Measurements from ENCODE around the gene RGS3. TPM values are rescaled to one million over a fixed set of nuclear protein-coding genes. Genes with fewer than 3 reads are reported as not detected.

Gene RGS3
- total RNA-seq, 1 donor from 2014 or later, result 110 TPM

DNA sequence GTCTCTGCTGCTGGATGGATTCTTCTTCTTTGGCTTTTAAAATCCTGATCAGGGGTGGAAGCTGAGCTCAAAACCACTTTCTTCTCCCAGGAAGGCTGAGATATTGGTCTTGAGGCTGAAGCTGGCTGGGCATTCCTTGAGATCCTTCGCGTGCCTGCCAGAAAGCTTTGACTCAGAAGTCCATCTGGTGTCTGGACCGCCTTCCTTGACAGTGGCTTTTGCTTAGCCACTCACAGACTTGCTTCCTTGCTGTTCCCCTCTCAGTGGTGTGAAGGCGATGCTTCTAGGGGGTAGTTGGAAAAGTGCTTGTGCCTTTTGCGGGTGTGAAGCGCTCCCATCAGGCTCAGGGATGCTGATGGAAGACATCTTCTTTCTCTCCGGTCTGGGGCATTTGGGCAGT, 45.9 kb downstream of the RGS3 start:
- DNase-seq (ENCODE audit: low read depth), result peak; percentile 54

DNA sequence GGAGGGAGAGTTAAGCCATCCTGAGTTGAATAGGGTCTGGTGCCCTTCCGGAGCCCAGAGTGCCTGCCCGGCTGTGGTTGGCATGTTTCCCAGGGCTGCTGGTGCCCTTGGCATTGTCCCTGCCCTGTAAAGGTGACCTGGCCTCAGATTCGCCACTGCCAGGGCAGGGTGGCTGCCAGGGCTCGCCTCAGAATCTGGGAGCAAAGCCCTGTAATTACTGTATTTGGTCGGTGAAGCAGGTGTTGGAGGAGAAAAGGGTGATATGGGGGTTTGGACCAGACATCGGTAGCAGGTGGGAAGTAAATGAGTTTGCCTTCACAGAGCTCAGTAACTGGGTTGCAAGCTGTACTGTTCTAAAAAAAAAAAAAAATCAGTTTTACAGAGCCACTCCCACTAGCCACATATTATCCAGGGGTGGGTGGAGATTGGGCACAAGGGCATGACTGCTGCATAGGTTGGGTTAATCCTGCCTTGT, 47.6 kb downstream of the RGS3 start:
- DNase-seq (ENCODE audit: low read depth), result no peak

DNA sequence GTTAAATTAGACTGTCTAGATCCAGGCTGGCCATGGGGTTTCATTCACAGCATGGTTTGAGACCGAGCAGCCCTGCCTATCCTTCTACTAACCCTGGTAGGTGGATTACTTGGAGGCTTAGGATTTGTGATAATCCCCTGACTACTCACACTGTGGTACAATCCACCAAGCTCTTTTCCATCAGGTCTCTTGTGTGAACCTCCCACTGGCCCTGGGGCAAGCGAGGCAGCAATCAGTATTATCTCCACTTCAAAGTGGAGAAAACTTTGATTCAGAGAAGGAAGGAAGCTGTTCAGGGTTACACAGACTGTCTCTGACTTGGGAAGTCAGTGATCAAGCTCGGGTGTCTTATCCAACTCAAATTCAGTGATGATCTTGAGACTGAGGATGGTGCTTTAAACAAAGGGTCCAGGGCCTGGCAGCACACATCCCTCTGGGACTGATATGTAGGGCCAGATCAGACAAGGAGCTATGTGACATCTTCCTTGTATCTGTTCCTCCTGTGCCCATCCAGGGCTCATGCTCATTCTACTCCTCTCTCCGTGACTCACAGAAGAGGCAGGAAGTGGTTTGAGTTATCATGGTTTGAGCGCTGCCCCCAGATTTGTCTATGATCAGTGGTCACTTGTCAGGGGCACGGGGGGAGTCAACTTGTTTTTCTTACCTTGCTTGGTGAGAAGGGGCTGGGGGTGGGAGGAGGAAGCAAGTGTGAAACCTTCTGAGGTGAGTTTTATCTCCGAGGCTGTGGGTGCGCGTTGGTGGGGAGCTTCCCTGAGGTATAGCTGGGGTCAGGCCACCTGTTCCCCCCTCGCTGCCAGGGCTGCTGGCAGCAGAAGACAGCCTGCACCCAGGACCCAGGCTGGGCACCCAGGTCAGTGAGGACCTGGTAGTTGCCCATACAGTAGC, 48.6 kb downstream of the RGS3 start:
- no peak for DNase-seq (ENCODE audit: low read depth)

DNA sequence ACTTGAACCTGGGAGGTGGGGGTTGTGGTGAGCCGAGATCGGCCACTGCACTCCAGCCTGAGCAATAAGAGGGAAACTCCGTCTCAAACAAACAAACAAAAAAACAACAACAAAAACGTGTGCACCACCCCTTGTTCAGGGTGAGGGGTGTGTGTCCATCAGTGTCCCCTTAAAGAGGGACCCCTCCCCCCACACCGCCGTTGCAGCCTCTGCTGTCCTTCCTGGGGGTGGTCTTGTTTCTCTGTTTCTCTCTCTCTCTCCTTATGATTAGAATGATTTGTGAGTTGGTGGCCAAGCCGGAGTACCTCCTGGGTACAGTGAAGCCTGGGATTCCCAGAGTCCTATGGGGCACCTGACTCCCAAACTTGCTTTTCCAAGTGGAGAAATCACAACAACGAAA, 49.6 kb downstream of the RGS3 start:
- DNase-seq (ENCODE audit: low read depth), result no peak

DNA sequence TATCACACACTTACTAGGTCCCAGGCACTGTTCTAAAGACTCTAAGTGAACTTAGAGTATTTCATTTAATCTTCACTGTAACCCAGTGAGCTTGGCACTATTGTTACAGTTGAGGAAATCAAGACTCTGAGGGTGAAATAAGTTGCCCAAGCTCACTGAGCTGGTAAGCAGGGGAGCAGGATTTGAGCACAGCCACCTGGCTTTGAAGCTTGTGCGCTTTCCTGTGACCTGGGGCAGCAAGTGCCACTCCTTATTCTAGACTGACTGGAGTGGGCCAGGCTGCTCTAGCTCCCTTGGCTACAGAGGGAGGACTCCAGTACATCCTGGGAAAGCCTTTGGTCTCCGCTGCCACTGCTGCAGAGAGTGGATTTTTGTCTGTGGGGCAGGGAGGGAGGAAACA, 50.0 kb downstream of the RGS3 start:
- DNase-seq (ENCODE audit: low read depth), result no peak

DNA sequence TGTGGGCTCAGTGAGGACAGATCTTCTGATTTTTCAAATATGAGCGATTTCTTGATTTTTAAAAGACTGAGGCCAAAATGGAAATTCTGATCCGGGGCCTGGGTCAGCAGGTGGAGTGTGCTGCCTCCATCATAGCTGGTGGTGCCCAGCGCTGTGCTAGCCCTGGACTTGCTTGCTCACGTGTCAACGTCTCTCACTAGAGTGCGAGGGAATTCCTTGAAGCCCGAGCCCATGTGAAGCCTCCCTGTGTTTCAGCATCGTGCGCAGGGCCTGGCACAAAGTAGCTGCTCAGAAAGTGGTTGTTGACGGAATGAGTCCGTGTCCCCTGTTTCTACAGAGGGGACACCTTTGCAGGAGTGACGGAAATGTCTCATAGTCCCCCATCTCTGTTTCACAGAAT, 50.5 kb downstream of the RGS3 start:
- no peak for DNase-seq (ENCODE audit: low read depth)

DNA sequence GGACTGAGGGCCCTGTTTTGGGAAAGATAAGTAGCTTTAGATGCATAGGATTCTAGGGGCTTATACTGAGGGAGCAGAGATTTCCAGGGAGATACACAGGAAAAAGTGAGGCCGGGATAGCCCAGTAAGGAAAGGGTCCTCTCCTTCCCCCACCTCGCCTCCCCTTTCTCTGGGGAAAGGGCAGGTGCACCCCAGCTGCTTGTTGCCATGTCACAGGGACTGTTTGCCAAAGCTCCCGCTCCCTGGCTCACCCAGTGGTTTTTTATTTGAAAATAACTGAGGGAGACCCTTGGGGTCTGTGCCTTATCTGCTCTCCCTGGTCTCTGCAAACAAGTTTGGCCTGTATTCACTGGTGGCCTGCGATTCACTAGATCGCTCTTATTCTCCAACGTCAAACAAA, 51.2 kb downstream of the RGS3 start:
- DNase-seq (ENCODE audit: low read depth), result no peak

DNA sequence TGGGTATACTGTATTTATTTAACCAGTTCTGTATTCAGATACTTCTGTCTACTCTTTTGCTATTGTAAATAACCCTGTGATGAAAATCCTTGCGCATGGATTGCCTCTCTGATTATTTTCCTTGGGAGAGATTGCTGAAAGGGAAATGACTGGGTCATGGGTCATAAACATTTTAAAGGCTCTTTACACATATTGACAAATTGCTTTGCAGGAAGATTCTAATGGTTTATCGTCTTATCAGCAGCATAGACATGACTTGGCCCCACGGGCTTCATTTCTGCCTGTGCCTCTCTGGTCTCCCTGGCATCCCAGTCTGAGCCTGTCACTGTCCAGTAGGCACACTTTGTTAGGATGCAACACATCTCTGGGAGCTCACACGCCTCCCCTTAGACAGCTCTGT, 52.3 kb downstream of the RGS3 start:
- DNase-seq (ENCODE audit: low read depth), result no peak

DNA sequence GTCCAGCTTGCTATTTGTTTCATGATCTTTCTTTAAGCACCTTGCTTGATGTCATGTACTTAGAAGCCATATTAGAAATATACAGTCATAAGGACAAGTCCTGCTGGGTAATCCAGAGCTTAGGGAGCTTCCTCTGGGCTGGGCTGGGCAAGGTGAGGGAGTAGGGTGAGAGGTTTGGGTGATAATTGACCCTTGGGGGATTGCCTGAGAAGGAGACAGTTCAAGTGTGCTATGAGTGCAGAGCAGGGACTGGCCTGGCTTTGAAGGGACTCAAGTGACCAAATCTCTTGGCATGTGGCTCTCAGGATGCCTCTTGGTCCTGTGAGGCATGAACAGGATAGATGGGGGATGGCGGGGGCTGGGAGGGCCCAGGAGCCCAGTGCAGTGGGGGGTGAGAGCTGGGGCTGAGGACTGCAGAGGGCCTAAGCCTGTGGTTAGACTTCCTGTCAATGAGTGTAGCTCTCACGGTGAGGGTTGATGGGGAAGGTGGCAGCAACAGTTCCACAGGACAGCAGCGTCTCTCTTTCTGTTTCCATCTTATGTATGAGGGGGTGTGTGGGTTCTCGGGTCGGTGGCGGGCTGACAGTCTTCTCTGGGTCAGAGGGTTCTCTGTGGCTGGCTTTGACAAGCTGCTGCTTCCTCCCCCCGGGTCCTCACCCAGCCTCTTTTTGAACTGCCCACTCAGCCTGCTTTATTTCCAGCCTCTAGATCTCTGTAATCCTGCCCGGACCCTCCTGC, 53.5 kb downstream of the RGS3 start:
- no peak for DNase-seq (ENCODE audit: low read depth)

DNA sequence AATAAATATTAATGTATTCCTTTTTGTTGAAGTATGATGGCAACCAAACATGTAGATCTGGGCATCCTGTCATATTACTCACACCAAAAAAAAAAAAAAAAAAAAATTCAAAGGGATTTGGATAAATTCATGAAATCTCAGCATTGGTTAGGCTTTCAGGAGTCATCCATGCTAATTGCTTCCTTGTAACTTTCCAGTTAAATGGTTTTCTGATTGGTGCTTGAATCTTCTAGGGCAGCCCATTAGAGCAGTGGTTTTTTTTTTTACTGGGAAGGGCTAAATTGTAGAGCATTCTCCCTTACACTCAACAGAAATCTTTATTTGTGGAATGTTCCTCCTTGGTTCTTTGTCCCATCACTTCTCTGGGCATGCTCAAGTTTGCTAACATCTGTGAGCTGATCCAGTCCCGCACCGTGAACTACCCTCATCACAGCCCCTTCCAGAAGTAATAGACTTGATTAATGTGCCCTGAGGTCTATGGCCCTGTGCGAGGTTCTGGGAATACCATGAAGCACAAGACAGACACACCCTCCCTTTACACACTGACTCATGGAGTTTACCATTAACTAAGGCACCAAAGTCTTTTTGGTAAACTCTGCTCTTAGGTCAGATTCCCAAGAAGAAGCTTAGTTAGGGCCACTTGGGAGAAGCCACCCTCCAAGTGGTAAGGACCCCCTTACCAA, 56.0 kb downstream of the RGS3 start:
- no peak for DNase-seq (ENCODE audit: low read depth)

DNA sequence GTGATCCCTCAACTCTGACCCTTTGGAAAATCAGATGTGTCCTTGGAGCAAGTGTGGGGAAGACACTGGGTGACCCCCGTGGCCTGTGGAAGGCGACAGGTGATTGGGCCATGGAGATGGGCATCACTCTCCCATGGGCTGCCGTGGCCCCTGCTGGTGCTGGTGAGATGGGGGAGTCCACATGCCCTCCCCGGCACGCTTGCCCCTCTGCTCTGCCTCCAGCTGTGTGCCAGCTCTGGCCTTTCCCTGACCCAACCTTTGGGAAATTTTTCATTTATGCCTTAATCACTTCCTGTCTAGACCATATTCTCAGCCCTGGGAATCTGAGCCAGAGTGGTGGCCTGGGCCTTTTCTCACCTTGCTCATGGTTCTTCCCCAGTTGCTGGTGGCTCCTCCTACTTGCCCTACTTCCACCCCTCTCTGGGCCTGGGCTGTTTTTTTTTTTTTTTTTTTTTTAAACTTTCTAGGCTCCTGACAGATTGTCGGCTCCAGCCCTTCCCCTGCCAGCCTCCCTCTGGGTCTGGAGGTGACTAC, 56.6 kb downstream of the RGS3 start:
- DNase-seq (ENCODE audit: low read depth), result no peak

DNA sequence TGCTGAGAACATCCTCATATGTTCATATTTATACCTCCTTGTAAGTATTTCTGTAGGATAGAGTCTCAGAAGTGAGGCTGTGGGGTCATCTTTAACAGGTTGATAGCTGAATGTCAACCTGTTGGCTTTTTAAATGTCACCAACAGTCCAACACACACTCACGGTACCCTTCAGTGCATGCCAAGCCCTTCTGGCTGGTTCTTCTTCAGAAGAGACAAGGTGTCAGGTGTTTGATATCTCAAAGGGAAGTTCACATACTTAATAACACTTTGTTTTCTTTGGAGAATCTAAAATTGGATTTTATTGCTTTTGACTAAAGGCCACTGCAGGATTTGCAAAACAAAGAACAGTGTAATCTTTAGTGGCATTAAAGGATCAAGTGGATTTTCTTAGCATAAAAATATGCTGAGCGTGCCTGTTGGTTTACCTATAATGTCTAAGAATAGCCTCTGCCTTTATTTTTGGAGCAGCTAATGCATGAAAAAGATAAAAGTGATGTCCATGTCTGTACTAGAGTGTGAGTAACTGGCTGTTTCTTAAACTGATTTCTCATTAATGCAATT, 58.2 kb downstream of the RGS3 start:
- DNase-seq (ENCODE audit: low read depth), result no peak

DNA sequence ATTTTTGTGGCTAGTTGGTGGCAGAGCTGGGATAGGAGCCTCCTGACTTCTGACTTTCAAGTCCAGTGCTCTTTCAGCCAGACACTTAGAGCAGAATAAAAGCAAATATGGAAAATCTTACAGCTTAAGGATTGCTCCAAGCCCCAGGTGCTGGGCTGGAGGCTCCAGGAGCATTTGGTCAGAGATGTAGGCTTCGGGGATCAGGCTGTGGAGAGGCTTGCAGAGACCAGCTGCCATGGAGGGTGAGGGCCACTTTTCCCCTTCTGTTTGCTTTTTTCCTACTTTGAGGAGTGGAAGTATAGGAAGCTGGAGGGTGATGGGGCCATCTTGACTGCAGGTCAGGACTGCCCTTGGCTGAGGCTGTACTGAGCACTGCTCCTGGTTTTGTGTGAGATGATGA, 58.9 kb downstream of the RGS3 start:
- DNase-seq (ENCODE audit: low read depth), result no peak

DNA sequence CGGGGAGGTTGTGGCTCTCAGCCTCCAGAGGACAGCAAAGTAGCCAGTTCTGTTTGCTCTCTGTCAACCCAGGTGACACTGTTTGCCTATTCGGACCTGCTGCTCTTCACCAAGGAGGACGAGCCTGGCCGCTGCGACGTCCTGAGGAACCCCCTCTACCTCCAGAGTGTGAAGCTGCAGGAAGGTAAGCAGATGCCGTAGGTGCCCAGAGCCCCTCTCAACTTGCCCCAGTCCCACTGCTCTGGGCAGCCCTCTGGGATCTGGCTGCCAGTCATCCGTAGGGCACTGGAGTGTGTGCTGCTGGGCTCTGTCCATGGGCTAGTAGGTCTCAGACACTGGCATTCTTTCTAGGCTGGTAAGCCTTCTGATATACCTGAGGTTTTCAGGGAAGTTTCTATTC, 59.3 kb downstream of the RGS3 start:
- no peak for DNase-seq (ENCODE audit: low read depth)

DNA sequence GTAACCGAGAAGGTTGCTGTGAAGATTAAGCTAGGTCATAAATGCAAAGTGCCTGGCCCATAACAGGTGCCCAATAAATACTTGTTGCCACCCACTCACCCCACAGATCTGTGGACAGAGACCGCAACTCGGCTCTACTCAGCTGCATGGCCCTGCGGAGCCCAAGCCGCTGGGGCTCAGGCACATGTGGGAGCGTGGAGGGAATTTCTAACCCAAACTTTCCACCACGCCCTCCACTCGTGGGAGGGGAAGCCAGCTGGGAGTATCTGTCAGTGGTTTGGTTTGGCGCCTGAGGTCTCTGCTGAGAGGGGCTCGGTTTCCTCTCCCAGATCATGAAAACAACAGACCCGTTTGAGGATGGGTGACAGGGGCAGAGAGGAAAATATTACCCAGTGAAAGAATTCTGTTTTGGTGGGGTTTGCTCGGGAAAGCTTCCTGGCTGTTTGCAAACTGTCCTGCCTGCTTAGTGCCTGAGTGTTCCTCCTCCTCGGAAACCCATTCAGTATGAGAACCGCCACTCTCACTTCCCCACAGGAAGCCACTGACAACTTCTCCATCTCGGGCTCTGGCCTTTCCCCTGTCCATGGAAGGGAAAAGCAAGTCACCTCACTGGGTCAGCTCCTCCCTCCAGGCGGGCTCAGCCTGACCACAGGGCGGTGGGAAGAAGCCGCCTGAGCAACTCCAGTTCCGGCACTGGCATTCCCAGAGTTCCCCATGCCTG, 60.1 kb downstream of the RGS3 start:
- peak; percentile 96 for DNase-seq (ENCODE audit: low read depth)

DNA sequence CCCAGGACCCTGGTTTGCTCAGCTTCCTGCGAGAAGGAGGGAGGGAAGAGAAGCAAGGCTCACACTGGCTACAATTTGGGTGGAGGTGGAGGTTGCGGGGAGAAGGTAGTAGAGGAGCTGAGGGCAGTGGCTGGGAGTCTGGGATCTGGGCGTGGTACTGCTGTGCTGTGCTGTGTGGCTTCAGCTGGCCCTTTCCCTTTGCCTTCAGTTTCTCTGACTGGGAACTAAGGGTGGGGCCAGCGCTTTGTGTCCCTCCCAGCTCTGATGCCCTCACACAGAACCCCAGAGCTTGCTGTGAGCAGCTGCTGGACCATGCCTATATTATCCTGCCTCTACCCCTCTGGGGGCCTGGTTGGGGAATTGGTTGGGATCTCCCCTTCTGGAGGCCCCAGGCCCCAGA, 60.9 kb downstream of the RGS3 start:
- DNase-seq (ENCODE audit: low read depth), result peak; percentile 86

DNA sequence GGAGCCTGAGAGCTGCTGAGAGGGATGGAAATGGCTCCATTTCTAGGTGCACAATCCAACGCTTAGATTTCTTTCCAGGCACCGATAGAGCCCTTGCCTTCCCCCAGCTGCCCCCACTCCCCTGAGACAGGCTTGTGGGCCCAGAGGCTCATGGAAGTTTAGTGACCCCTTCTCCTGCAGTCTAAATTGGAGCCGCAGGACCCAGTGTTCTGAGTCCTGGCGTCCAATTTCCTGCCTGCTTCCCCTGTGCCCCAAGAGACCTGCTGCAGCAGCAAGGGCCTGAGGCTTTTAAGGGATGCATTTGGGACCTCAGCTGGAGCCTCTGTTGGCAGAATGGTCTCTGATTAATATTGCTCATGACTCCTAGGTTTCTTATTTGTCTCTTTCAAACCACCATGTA, 61.7 kb downstream of the RGS3 start:
- no peak for DNase-seq (ENCODE audit: low read depth)

DNA sequence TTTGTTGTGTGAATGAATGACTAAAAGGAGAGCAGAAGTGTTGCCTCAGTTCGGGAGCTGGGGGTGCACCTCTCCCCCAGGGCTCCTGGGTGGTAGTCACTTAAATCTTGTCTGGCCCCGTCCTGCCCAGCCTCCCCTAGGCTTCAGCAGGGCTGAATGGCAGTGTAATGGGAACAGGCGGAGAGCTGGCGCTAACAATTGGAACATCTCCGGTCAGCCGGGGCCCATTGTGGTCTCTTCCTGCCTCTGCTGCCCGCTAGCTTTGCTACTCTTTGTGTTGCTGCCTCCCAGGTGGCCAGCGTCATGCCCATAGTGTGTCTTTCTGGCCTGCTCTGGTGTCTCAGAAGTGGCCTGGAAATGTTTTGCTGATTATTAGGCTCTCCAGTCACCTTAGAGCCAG, 62.3 kb downstream of the RGS3 start:
- DNase-seq (ENCODE audit: low read depth), result no peak

DNA sequence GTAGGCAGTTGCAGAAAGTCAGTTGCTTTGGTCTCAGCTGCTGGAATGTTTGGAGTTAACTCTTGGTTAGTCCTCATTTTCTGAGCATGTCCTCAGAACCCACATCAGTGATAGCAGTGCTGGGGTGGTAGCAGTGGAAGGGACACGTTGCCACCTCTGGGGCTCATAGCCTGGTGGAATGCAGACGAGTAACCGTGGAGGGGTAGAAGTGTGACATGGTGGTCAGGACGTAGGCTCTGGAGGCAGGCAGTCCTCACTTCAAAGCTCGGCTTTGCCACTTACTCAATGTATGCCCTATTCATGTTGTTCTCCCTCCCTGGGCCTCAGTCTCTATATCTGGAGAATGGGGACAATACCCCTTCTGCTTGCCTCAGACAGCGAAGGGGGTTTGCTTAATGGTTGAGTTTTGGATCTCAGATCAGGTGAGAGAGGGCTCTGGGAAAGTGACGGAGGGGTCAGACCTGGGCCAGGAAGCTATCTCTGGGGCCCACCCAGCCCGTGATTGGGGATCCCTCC, 62.8 kb downstream of the RGS3 start:
- no peak for DNase-seq (ENCODE audit: low read depth)

DNA sequence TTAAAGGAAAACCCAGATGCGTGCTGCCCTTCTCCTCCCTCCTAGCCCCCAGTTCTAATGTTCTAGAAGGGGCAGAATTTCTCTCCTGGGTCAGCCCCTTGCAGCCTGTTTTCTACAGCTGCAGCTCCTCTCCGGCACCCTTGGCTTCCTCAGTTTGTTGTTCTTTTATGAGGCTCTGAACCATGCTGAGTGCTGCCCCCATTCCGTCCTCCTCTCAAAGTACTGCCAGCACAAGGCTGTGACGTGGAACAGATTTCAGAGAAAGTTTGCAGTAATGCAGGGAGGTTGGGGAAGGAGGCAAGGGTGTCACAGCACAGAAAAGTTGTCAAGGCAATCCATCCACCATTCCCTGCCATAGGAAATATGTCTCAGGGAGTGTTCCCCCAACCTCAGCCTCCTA, 63.3 kb downstream of the RGS3 start:
- no peak for DNase-seq (ENCODE audit: low read depth)

DNA sequence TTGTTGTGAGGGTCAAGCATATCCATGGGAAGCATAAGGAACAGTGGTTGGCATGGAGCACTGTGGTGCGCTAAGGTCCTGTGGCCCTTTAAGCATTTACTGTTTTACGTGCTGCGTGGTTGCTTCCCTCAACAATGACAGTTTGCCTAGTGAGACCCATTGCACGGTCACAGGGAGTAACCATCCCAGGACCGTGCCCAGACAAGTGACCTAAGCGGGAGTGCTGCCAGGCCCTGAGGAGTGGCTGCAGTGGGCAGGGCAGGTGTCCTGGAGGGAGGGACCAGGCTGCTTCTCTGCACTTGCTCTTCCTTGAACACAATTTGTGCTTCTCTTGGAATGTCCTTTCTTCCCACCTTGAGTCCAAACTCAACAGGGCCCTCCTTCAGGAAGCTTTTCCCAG, 64.6 kb downstream of the RGS3 start:
- DNase-seq (ENCODE audit: low read depth), result no peak
